ENCODE results near the gene ITGB8.

- TF ChIP-seq CTCF (IDR thresholded peaks at IDR 0.05) (no peak), POLR2A (IDR thresholded peaks at IDR 0.05) (no peak), EP300 (IDR thresholded peaks at IDR 0.05) (no peak)
Observed at GRCh38 chr7:20459419-20459818, 128.7 kb downstream of the ITGB8 start.

Measured in suprapubic skin (tissue), 3 donors.